AG08395 (cell line): ENCODE results near the gene SPG7.
A peak's percentile ranks its signal among the peaks of the same experiment; 100 is the strongest.
"Not testable (repeated sequence)": the region's sequence is repeated elsewhere in the genome, so short reads cannot be mapped to it uniquely, and the experiment has no call there.

Experiments
- DNase-seq: peaks from one replicate; pipeline ENCODE4 v3.0.0; 2012; ENCODE audit warnings: mixed read lengths, low spot score

SPG7 gene

GRCh38 chr16:89507834-89508590, at the start of gene SPG7:
Gene SPG7 (plus strand): TSS chr16:89508403. CDS start chr16:89508418, 15 bp downstream.
- peak; percentile 98 for DNase-seq

GRCh38 chr16:89458551-89458950, 49.7 kb upstream of the SPG7 start:
- DNase-seq, result no peak

- no peak for DNase-seq
Observed at GRCh38 chr16:89458967-89459366, 49.2 kb upstream of the SPG7 start.

GRCh38 chr16:89460556-89460955, 47.6 kb upstream of the SPG7 start:
- no peak for DNase-seq

- DNase-seq, result not testable (repeated sequence)
Observed at GRCh38 chr16:89461890-89462289, 46.3 kb upstream of the SPG7 start.

- DNase-seq, result not testable (repeated sequence)
Observed at GRCh38 chr16:89462639-89463038, 45.6 kb upstream of the SPG7 start.

- not testable (repeated sequence) for DNase-seq
Observed at GRCh38 chr16:89463312-89463711, 44.9 kb upstream of the SPG7 start.

GRCh38 chr16:89466920-89467319, 41.3 kb upstream of the SPG7 start:
- no peak for DNase-seq

- no peak for DNase-seq
Observed at GRCh38 chr16:89467382-89467781, 40.8 kb upstream of the SPG7 start.

- DNase-seq, result no peak
Observed at GRCh38 chr16:89472711-89473075, 35.5 kb upstream of the SPG7 start.

GRCh38 chr16:89473136-89473712, 35.0 kb upstream of the SPG7 start:
- DNase-seq, result no peak

GRCh38 chr16:89473791-89474414, 34.3 kb upstream of the SPG7 start:
- no peak for DNase-seq

GRCh38 chr16:89475144-89475543, 33.1 kb upstream of the SPG7 start:
- DNase-seq, result no peak

GRCh38 chr16:89476379-89476778, 31.8 kb upstream of the SPG7 start:
- DNase-seq, result no peak

GRCh38 chr16:89476811-89477261, 31.4 kb upstream of the SPG7 start:
- DNase-seq, result no peak

- peak; percentile 62 for DNase-seq
Observed at GRCh38 chr16:89478576-89479221, 29.5 kb upstream of the SPG7 start.

GRCh38 chr16:89481356-89481955, 26.7 kb upstream of the SPG7 start:
- DNase-seq, result no peak

- DNase-seq, result no peak
Observed at GRCh38 chr16:89482150-89482816, 25.9 kb upstream of the SPG7 start.

- DNase-seq, result no peak
Observed at GRCh38 chr16:89482817-89483205, 25.4 kb upstream of the SPG7 start.

GRCh38 chr16:89484041-89484501, 24.1 kb upstream of the SPG7 start:
- DNase-seq, result no peak

- DNase-seq, result no peak
Observed at GRCh38 chr16:89484923-89485679, 23.1 kb upstream of the SPG7 start.
